OCI-M2 (cell line): Measurements from ENCODE around the gene HOPX.
"Not testable (repeated sequence)": the region's sequence is repeated elsewhere in the genome, so short reads cannot be mapped to it uniquely, and the experiment has no call there.

Experiments
- DNase-seq: peaks from one replicate; lab custom pipeline; 2025; ENCODE audit not compliant: unreplicated experiment; lab: John Stamatoyannopoulos, UW

HOPX gene

DNA sequence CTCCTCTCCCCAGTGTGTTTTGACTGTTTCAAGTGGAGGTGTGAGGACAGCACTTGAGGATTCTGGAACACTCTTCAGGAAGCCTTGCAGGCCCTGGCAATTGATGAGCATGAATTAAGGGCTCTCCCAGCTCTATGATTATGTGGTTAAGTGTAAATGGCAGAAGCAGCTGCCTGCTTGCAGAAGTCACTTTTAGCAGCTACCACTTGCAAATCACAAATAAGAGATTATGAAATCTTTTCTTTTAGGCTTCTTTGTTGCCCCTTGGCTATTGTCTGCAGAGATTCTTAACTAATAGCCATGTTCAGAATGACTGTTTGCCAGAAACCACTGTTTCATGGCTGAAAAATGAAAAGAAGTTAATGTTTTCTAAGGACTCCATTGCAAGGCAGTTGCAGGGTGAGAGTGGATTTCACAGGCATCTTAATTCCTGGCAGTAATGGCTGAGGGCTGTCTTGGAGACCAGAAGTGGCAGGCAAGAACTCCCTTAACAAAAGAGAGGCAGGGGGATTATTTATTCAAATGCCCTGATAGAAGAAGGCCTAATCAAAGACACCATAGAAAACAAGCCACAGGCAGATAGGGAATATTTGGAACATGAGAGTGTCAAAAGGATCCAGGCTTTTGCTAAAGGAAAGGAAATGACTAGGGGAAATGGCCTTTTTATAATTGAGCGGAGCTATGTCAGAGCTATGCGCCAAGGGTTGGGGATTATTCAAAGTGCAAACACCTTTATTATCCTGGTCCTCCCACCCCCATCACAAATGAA is 8.3 kb upstream of the HOPX start:
- no peak for DNase-seq

GRCh38 chr4:56688094-56688647 is 7.1 kb upstream of the HOPX start:
- DNase-seq: no peak

DNA sequence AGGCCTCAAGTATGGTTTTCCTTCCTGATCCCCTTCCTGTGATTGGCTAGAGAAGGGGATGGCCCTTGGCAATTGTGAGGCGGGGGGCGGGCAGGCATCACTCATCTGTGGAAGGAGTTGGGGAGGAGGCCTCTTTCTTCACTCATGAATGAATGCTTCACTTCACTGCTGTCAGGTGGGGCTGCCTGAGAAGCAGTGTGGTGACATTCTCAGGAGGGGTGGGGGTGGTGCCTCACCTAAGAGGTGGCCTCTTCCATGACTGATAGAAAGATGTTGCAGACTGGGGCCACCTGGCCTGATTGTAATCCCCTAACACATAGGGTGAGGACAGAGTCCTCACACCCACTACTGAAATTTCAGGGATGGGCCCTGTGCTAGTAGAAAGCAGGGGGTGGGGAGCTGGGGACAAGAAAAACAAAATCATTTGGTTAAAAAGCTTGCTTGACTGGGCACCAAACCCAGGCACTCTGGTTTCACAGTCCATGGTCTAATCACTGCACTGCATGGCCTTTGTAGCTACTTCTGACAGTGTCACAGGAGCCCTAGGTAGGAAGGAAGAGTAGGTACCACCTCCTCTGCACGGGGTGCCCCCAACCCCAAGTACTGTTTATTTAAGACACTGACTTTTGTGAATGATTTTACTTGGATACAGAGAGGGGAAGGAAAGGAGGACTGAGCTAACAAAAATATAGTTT is 5.6 kb upstream of the HOPX start:
- DNase-seq: no peak

- no peak for DNase-seq
Observed at GRCh38 chr4:56684320-56685050, 3.4 kb upstream of the HOPX start.

GRCh38 chr4:56683455-56683854 is 2.4 kb upstream of the HOPX start:
- no peak for DNase-seq

- DNase-seq: no peak
Observed at GRCh38 chr4:56681853-56682525, 893 bp upstream of the HOPX start.

DNA sequence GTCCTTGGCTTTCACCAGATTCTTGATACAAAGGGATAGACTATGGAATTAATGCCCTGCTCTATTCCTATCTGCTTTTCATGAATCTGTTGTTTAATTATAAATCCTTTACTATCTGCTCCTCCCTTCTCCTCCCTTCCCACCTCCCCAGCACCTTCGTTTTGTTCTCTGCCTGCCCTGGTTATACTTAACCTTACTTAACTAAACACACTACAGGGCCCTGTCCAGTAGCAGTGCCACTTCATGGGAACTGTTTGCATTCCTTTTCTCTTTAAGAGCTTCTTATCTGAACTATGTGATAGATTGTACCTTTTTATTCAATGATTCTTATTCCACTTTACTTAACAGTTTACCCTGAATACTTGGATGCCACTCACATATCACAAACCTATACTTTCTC is 830 bp downstream of the HOPX start:
- no peak for DNase-seq

DNA sequence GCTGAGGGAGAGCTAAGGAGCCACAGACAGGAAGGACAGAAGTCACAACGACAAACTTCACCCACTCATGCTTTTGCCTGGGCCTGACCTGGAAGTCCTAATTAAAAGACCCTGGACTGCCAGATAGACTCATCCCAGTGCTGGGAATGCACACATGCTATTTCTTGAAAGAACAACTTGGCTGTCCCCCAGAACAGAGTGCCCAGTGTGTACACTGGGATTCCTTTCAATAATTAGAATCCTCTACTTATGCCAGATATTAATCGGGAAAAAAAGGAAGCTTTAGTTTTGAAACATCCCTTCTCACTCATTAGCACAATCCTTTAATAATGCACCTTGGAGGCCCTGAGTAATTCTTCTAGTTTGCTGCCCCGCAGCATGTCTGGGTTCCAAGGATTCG is 3.4 kb downstream of the HOPX start:
- DNase-seq: no peak

DNA sequence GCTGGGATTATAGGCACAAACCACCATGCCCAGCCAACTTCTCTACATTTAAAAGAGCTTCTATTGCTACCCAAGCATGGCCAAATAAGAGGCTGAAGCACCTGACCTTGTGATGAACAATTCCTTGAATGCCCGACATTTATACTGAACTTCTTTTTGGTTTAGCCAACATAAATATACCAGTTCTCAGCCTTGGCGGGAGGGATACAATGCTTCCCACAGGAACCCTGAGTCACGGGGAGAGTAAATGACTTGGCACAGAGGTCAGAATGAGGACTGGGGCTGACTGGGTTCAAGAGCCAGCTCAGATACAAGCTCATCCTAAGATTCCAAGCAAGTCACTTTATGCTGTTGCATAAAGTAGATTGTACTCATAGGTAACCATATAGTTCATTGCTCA is 6.1 kb downstream of the HOPX start:
- DNase-seq: no peak

DNA sequence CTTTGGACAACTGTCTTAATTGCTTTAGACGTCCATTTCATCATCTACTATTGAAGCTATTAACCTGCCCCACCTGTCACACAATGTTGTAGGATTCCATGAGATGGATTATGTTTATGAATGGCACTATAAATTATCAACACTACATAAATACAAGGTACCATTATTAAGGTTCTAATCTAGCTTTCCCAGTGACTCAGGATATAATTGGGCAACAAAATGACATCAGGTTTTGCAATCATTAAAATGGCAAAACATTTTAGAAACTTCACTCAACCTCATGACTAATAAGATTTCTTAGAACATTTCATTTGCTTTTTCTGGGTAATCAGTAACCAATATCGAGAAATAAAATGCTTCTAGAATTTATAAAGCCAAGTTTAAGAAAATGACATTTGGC is 9.2 kb downstream of the HOPX start:
- DNase-seq: no peak

DNA sequence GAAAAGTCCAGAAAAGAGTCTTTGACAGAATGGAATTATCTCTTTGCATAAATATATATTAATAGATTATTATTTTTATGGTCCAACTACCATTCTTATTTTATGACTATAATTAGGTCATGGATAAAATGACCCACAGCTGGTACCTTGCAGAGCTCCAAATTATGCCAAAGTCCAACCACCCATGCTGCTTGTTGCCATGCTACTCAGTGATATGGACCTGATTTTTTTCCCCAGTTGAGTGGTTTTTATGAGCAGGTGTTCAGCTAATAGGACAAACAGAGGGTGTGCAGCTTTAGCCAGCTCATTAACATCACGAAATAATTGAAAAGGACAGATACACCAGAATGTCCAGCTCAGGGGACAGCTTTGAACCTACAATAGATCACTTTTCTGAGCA is 9.7 kb downstream of the HOPX start:
- no peak for DNase-seq

- no peak for DNase-seq
Observed at GRCh38 chr4:56668267-56668666, 12.8 kb downstream of the HOPX start.

GRCh38 chr4:56667396-56667795 is 13.7 kb downstream of the HOPX start:
- DNase-seq: not testable (repeated sequence)

- DNase-seq: no peak
Observed at GRCh38 chr4:56666279-56666678, 14.8 kb downstream of the HOPX start.

- no peak for DNase-seq
Observed at GRCh38 chr4:56665781-56666180, 15.3 kb downstream of the HOPX start.

DNA sequence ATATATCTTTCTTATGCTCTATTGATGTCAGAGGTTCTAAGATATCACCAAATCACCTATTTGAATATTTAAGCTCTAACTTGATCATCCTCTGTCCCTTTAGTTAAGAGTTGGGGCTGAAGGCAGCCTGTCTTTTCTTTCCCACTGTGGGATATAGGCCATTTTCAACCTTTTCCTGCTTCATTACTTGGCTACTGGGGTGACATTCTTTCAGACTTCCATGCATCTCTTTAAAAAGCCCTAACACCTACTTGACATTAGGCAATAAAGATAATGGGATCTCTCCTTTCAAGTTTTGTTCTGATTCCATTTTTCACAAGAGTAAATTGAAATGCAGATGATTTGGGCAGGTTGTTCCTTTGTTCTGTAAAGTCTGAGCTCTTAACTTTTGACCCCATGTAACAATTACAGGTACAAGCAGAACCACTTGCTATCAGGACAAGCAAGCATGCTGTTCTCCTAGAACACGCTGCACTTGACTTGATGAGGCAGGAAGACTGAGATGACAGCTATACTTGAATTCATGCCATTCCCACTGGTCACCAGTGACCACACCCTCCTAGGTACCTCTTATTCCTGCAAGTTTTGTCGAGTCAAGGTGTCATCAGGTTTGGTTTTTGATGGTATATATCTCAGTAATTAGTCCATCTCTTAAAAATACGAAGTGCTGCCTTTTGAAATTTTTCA is 18.2 kb downstream of the HOPX start:
- no peak for DNase-seq

GRCh38 chr4:56659946-56660345 is 21.1 kb downstream of the HOPX start:
- DNase-seq: no peak

DNA sequence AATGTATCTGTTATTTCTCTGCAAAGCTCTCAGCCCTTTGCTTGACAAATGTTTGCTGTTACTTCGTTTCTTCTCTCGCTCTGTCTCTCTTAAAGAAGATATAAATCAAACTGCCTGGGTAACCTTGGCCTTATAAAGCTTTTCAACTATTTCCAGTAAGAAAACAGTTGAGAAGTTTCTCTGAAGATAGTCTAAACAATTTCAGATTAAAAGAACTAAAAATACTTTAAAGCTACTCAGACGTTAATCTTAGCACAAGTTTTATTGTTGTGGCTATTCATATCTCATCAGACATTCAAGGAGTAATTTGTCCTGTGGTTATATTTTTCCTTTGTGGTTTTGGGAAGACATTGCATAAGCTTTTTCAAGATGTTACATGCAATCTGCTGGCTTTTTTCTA is 22.6 kb downstream of the HOPX start:
- DNase-seq: no peak

DNA sequence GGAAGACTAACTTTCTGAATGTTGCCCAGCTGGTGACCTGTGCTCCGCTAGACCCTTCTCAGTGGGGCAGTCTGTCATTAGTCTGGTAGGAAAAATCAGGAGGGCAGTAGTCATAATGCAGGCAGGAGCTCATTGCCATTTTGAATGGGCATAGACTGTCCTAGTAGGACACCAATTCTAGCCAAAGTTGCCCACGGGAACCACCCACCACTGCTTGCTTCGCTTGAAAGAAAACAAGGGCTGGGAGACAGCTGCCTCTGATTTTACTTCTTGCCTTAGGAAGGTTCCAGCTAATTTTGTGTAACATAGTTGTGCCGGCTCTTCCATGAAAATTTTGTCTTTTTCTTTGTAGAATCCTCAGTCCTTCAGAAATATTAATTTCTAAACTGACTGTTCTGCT is 23.3 kb downstream of the HOPX start:
- no peak for DNase-seq

DNA sequence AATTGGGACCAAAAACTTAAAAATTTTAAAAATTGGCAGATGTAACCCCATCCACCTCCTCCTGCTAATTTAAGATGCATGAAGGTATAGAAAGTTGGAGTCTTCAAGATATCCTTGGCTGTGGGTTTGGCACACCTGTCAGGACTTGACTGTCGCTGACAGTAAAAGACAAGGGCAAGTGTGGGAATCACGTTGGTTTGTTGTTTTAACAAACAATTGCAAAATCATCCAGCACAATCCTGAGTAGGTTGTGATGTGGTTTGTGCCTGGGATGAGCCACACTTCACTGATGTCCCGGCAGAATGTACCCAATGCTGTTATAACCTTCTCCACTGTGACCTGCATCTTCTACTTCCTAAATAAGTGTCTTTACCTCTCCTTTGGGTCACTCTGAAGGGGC is 24.0 kb downstream of the HOPX start:
- no peak for DNase-seq

DNA sequence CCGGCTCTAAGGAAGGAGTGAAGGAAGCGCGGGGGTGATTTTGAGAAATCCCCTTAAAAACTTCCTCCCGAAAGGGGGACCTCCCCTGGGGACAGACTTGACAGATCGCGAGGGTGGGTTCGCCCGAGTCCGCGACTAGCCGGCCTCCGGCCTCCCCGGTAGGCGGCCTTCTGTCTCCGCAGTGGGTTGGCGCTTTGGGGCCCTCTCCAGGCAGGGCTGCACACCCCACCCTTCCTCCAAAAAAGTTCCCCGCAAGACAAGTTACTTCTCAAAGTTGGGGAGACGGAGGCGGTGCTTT is 24.8 kb downstream of the HOPX start:
- no peak for DNase-seq
